Testis (tissue), 3 donors: Measurements from ENCODE around the gene ZNF423. TPM values are rescaled to one million over a fixed set of nuclear protein-coding genes. Genes with fewer than 3 reads are reported as not detected.

ENCODE experiments used
- DNase-seq: peaks from one replicate; pipeline ENCODE4 v3.0.0-alpha.2; 2019
- H3K27ac ChIP-seq, 2 donors: fragments of 200-600 bp; sonication (generic); one replicate each; pipeline ENCODE4 v1.5.1; 2019
- H3K27me3 ChIP-seq: fragments of 200-600 bp; sonication (generic); one replicate; pipeline ENCODE4 v1.5.1; 2019
- H3K36me3 ChIP-seq: fragments of 200-600 bp; sonication (generic); one replicate; pipeline ENCODE4 v1.5.1; 2017; ENCODE audit warnings: low read depth; ENCODE audit errors: missing control alignments
- H3K4me1 ChIP-seq: fragments of 200-600 bp; sonication (generic); one replicate; pipeline ENCODE4 v1.5.1; 2019
- H3K4me3 ChIP-seq, 2 donors: fragments of 200-600 bp; sonication (generic); one replicate each; pipeline ENCODE4 v1.5.1; 2017 to 2019
- H3K9me3 ChIP-seq: fragments of 200-600 bp; sonication (generic); one replicate; pipeline ENCODE4 v1.5.1; 2017
- CTCF ChIP-seq, 3 experiments: fragments of 450-650 bp in 2 of 3; fragments of 200-600 bp in 1 of 3; sonication (generic) in 1 of 3; IDR thresholded peaks; one replicate each; pipeline ENCODE4 v1.5.1; 2016 to 2019; ENCODE audit warnings: antibody characterized with exemption in 3 of 3, mild to moderate bottlenecking in 2 of 3, moderate library complexity in 1 of 3
- POLR2A ChIP-seq: fragments of 450-650 bp; IDR thresholded peaks from one replicate; pipeline ENCODE4 v1.6.1; 2017; ENCODE audit warnings: antibody characterized with exemption, mild to moderate bottlenecking, moderate library complexity
- WGBS, 2 donors: methylation state at CpG; one replicate each; pipeline ENCODE4 v1.1.5; 2018; 5-methylcytosine and 5-hydroxymethylcytosine counted together
- intact Hi-C: fragments of 100-400 bp; cut with DNase I; formaldehyde crosslinking; loops from one replicate; pipeline ENCODE4 v1.15.1; 2023; ENCODE audit warnings: low total_unique reads
- polyA plus RNA-seq: library from polyadenylated mRNA; stranded (reverse); fragments of 350-450 nt; fragmentation: Illumina TruSeq; extraction: RNeasy Lipid Tissue Mini Kit (QIAGEN cat#74804); gene quantifications from one replicate; pipeline ENCODE4 v1.2.3, GENCODE V29; 2014; ENCODE audit warnings: low read depth, low replicate concordance; ENCODE audit not compliant: insufficient read depth
- total RNA-seq, 2 donors: library from RNA; depleted of rRNA; stranded (reverse); fragments of >200 nt; gene quantifications; one replicate each; pipeline ENCODE4 v1.2.3, GENCODE V29; 2016

ZNF423 gene
- total and polyA plus RNA-seq, 3 donors from 2014 or later = 8.9 to 19.0 (median 12.1) TPM

- Histone ChIP-seq H3K9me3 (no peaks in the 10 kb centered on the region), H3K27me3 (no peaks in the 10 kb centered on the region), H3K27ac (no peak overlapping the region), H3K36me3 (no peaks in the 10 kb centered on the region), H3K4me3 (no peak overlapping the region), H3K4me1 (peaks cover 4% of the 10 kb centered on the region)
- TF ChIP-seq CTCF (IDR thresholded peaks at IDR 0.05) (no peak), POLR2A (no peak)
- intact Hi-C loops = no loop called here
- no peak for DNase-seq
- WGBS, 2 donors = 70 to 81% methylated on average over 8 of the region's 8 CpGs
Measured at GRCh38 chr16:49849754-49850108, 6.2 kb downstream of the ZNF423 start.

DNA sequence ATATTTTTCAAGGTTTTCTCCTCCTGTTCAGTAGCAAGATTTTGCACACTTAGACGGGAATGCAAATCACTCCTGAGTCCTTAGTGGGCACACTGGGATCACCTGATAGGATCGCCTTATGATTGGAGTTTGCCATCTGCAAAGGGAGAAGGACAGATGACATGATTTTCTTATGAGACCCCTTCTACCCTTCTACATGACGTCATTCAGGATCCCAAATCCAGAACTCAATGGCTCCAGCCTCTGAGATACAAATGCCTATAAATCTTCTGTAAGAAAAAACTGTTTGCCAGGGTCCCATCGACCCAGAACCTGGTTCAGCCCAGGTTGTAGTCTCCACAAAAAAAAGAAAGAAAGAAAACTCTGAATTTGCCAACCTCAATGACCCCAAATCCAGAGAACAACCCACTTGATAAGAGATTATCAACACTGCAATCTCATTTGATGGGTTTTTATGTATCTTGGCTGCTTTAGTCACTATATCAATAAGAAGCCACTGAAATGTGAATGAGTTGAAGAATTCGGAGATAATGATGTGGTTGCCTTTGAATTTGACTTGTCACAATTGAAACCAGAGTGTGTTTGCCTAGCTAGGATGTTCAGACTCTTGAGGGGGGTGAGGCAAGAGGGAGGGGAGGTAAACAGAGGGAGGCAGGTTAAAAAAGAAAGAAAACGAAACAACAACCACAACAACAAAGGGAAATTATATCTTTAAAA lies 6.7 kb downstream of the ZNF423 start:
- 85 to 88% methylated on average over 6 of the region's 6 CpGs for WGBS, 2 donors
- H3K27ac ChIP-seq = no peak overlapping the region
- no peak for DNase-seq
- no peaks in the 10 kb centered on the region for H3K27me3 ChIP-seq
- no peaks in the 10 kb centered on the region for H3K9me3 ChIP-seq
- TF ChIP-seq POLR2A (no peak), CTCF (IDR thresholded peaks at IDR 0.05) (no peak)
- intact Hi-C loops = no loop called here
- peaks cover 4% of the 10 kb centered on the region for H3K4me1 ChIP-seq
- H3K4me3 ChIP-seq = no peak overlapping the region
- no peaks in the 10 kb centered on the region for H3K36me3 ChIP-seq

DNA sequence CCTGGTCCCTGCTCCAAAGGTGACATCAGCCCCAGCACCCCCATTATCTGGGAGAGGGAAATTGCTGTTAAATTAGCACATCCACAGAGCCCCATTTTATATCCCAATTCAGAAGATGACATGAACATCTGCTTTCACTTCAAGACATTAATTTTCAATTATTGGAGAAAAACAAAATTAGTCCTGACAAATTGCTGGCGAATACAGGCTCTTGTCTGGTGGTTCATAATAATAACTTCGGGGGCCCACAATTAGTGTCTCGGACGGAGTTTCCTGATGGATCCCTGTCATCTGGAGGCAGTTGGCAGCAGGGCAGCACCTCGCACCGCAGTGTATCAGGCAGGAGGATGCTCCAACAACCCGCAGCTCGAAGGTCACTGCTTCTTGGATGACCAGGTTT lies 7.4 kb downstream of the ZNF423 start:
- Histone ChIP-seq H3K4me1 (peaks cover 4% of the 10 kb centered on the region), H3K9me3 (no peaks in the 10 kb centered on the region), H3K4me3 (no peak overlapping the region), H3K27me3 (no peaks in the 10 kb centered on the region), H3K27ac (no peak overlapping the region), H3K36me3 (no peaks in the 10 kb centered on the region)
- WGBS, 2 donors = 84 to 85% methylated on average over 8 of the region's 8 CpGs
- no peak for DNase-seq
- intact Hi-C loops = no loop called here
- TF ChIP-seq POLR2A (no peak), CTCF (IDR thresholded peaks at IDR 0.05) (no peak)

- TF ChIP-seq CTCF (IDR thresholded peaks at IDR 0.05) = no peak
- TF ChIP-seq POLR2A = no peak
- no peaks in the 10 kb centered on the region for H3K27me3 ChIP-seq
- no peaks in the 10 kb centered on the region for H3K9me3 ChIP-seq
- H3K4me3 ChIP-seq = no peak overlapping the region
- peaks cover 4% of the 10 kb centered on the region for H3K4me1 ChIP-seq
- intact Hi-C loops = no loop called here
- H3K27ac ChIP-seq = no peak overlapping the region
- no peaks in the 10 kb centered on the region for H3K36me3 ChIP-seq
- 92 to 98% methylated on average over 2 of the region's 2 CpGs for WGBS, 2 donors
- no peak for DNase-seq
Measured at GRCh38 chr16:49846800-49847199, 9.1 kb downstream of the ZNF423 start.

GRCh38 chr16:49844359-49844758 lies 11.6 kb downstream of the ZNF423 start:
- Histone ChIP-seq H3K9me3 (no peaks in the 10 kb centered on the region), H3K4me3 (no peak overlapping the region), H3K36me3 (no peaks in the 10 kb centered on the region), H3K27me3 (no peaks in the 10 kb centered on the region), H3K4me1 (peaks cover 4% of the 10 kb centered on the region), H3K27ac (no peak overlapping the region)
- TF ChIP-seq POLR2A = no peak
- no peak for TF ChIP-seq CTCF (IDR thresholded peaks at IDR 0.05)
- WGBS, 2 donors = 53 to 67% methylated on average over 6 of the region's 6 CpGs
- no peak for DNase-seq
- intact Hi-C loops = no loop called here
